ENCODE data around the gene PLXNA4.

- TF ChIP-seq CTCF (IDR thresholded peaks at IDR 0.05), result no peak
- no peak for TF ChIP-seq POLR2A (IDR thresholded peaks at IDR 0.05)
- TF ChIP-seq EP300 (IDR thresholded peaks at IDR 0.05), result no peak
- TF ChIP-seq POLR2AphosphoS5 (IDR thresholded peaks at IDR 0.05), result no peak
Measured at GRCh38 chr7:132097550-132098134, 478.6 kb downstream of the PLXNA4 start.

Measured in gastroesophageal sphincter (tissue), 3 donors.